Chondrocyte (in vitro differentiated cells): ENCODE measurements around the gene PAX5. TPM values are rescaled to one million over a fixed set of nuclear protein-coding genes. Genes with fewer than 3 reads are reported as not detected.

Source experiments
- DNase-seq: peaks from one replicate; pipeline ENCODE4 v3.0.0; 2021; ENCODE audit warnings: mixed read lengths, low spot score
- H3K27ac Mint-ChIP-seq: one replicate; pipeline ENCODE4 v1.8.0; 2021; ENCODE audit warnings: mild to moderate bottlenecking, moderate library complexity, mixed read lengths; ENCODE audit not compliant: unreplicated experiment
- H3K27me3 Mint-ChIP-seq: 2 replicates; pipeline ENCODE4 v1.8.0; 2021; ENCODE audit warnings: low read depth, mixed read lengths
- H3K36me3 Mint-ChIP-seq: 2 replicates; pipeline ENCODE4 v1.8.0; 2021; ENCODE audit warnings: low read depth, mixed read lengths
- H3K4me1 Mint-ChIP-seq: 2 replicates; pipeline ENCODE4 v1.8.0; 2021; ENCODE audit warnings: low read depth, mild to moderate bottlenecking, mixed read lengths
- H3K4me3 Mint-ChIP-seq: one replicate; pipeline ENCODE4 v1.8.0; 2021; ENCODE audit warnings: mild to moderate bottlenecking, moderate library complexity, mixed read lengths; ENCODE audit not compliant: unreplicated experiment
- H3K9me3 Mint-ChIP-seq: 2 replicates; pipeline ENCODE4 v1.8.0; 2021; ENCODE audit warnings: low read depth, mixed read lengths
- total RNA-seq: library from RNA; stranded (reverse); gene quantifications from 3 replicates; pipeline ENCODE4 v1.2.1, GENCODE V29; 2021
- TF ChIP-seq, protein P1 (sequence below): fragments of 200-600 bp; sonication (generic); IDR thresholded peaks from 2 replicates; pipeline ENCODE4 v1.5.0; 2021; ENCODE audit warnings: antibody characterized with exemption, mild to moderate bottlenecking, moderate library complexity

The PAX5 gene
- total RNA-seq, 1 donor from 2014 or later = not detected

DNA sequence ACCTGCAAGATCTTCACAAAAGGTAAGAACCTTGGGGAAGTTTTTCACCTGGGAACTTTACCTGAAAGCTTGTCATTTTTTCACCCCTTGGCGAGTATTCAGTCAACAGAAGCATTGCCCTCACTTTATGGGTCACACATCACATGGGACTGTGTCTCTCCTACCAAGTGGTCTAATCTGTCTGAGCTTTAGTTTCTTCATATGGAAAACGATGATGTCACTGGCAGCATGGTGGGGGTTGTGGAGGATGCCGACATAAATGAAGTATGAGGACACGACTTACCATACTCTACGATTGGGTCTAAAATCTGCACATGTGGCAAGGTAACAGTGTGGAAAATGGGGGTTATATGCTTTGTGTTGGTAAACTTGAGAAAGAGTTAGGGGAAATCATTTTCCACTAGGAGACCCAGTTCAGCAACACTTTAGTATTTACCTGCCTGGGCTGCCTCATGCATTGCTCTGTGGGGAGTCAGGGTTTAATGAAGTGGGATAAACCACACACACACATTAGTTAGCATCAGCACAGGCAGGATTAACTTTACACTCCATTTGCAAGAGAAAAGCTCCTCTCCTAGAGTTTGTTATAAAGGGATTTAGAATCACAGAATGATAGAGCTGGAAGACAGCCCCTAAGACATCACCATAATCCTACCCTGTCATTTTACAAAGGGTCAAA lies 19.8 kb upstream of the PAX5 start:
- Mint-ChIP-seq H3K36me3 (peaks cover 1% of the 10 kb centered on the region), H3K4me3 (no peak overlapping the region), H3K27me3 (peaks cover 69% of the 10 kb centered on the region), H3K27ac (no peak overlapping the region), H3K9me3 (no peaks in the 10 kb centered on the region), H3K4me1 (no peaks in the 10 kb centered on the region)
- TF ChIP-seq, protein P1, sequence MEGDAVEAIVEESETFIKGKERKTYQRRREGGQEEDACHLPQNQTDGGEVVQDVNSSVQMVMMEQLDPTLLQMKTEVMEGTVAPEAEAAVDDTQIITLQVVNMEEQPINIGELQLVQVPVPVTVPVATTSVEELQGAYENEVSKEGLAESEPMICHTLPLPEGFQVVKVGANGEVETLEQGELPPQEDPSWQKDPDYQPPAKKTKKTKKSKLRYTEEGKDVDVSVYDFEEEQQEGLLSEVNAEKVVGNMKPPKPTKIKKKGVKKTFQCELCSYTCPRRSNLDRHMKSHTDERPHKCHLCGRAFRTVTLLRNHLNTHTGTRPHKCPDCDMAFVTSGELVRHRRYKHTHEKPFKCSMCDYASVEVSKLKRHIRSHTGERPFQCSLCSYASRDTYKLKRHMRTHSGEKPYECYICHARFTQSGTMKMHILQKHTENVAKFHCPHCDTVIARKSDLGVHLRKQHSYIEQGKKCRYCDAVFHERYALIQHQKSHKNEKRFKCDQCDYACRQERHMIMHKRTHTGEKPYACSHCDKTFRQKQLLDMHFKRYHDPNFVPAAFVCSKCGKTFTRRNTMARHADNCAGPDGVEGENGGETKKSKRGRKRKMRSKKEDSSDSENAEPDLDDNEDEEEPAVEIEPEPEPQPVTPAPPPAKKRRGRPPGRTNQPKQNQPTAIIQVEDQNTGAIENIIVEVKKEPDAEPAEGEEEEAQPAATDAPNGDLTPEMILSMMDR = no peak
- DNase-seq = no peak

DNA sequence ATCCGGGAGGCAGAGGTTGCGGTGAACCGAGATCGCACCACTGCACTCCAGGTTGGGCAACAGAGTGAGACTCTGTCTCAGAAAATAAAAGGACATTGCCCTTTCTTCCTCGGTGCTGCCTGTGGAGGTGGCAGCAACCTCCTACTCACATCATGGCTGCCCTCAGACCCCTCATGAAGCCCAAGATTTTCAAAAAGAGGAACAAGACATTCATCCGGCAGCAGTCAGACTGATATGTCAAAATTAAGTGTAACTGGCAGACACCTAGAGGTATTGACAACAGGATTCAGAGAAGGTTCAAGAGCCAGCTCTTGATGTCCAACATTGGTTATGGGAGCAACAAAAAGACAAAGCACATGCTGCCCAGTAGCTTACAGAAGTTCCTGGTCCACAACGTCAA lies 12.6 kb upstream of the PAX5 start:
- TF ChIP-seq, protein P1 = no peak
- no peak overlapping the region for H3K27ac Mint-ChIP-seq
- no peak overlapping the region for H3K4me3 Mint-ChIP-seq
- H3K27me3 Mint-ChIP-seq = peaks cover 65% of the 10 kb centered on the region
- no peaks in the 10 kb centered on the region for H3K36me3 Mint-ChIP-seq
- DNase-seq = no peak
- no peaks in the 10 kb centered on the region for H3K9me3 Mint-ChIP-seq
- no peaks in the 10 kb centered on the region for H3K4me1 Mint-ChIP-seq

DNA sequence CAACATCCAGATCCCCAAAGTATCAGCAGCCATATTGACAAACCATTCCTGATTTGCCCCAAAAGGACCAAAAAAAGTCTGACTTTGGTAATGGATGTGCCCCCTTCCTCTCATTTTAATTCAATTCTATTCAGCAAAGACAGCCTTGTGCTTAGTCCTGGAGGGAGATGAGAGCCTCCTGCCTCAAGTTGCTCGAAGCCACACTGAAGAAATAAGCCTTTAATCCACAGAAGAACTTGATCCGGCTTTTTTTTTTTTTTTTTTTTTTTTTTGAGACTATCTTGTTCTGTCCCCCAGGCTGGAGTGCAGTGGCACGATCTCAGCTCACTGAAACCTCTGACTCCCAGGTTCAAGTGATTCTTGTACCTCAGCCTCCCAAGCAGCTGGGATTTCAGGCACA lies 8.4 kb upstream of the PAX5 start:
- Mint-ChIP-seq H3K27ac (no peak overlapping the region), H3K4me1 (peaks cover 1% of the 10 kb centered on the region), H3K27me3 (peaks cover 81% of the 10 kb centered on the region), H3K36me3 (no peaks in the 10 kb centered on the region), H3K9me3 (no peaks in the 10 kb centered on the region), H3K4me3 (no peak overlapping the region)
- TF ChIP-seq, protein P1 = no peak
- DNase-seq = no peak

DNA sequence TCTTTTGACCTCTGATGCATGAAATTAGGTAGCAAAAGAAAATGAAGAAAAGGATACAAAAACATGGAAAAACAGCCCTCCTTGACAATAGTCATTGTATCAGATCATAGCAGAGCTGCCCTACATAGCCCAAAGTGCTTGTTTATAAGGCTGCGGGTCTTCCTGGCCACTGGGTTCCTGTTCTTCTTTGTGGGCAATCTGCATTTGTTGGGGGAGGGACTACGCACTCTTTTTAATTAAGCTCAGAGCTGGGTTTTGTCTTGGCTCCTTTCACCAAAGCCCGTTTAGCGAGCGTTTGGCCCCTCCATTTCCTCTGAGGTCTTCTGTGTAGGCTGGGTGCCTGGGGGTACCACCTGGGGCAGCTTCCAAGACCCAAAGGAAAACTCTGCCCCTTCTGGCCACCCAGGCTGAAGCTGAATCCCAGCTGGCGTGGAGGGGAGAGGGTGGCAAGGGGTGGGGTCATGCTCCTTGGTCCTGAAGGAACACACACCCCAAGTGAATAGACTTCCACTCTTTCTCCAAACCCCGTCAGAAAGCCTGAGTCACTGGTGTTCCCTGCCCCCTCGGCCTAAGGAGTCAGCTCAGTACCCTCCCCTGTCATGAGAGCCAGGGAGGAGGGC lies 6.5 kb upstream of the PAX5 start:
- Mint-ChIP-seq H3K27me3 (peaks cover 82% of the 10 kb centered on the region), H3K4me3 (no peak overlapping the region), H3K36me3 (peaks cover 7% of the 10 kb centered on the region), H3K4me1 (peaks cover 18% of the 10 kb centered on the region), H3K9me3 (no peaks in the 10 kb centered on the region), H3K27ac (no peak overlapping the region)
- no peak for DNase-seq
- TF ChIP-seq, protein P1 = no peak

DNA sequence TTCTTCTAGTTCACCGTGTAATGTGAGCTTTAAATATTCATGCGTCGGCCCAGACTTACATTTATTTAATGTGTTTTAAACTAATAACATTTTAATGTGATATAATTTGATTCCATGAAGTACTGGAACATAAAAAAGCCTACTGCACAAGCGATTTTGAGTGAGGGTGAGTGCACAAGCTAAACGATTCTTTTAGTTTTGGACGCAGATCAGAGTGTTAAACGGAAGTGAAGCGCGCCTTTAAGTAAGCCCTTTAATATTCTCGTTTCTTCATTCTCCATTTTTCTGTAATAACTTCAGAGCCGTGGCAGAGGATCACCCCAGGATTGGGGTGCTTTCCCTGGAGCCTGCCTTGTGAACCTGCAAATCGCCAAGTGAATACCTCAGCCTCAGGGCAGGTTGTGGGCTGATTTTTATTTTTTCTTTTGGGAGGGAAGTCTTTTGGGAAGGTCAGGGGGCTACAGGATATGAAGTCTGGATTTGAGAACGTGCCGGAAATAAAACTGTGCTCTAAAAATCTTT lies 4.9 kb upstream of the PAX5 start:
- Mint-ChIP-seq H3K4me1 (peaks cover 27% of the 10 kb centered on the region), H3K27ac (no peak overlapping the region), H3K4me3 (no peak overlapping the region), H3K9me3 (no peaks in the 10 kb centered on the region), H3K36me3 (peaks cover 7% of the 10 kb centered on the region), H3K27me3 (peaks cover 82% of the 10 kb centered on the region)
- DNase-seq = no peak
- TF ChIP-seq, protein P1 = no peak
